ENCODE results near the gene RASA3. TPM values are rescaled to one million over a fixed set of nuclear protein-coding genes. Genes with fewer than 3 reads are reported as not detected.

Gene RASA3
- total RNA-seq, 2 experiments from 2014 or later: 3.6 to 17.9 TPM

GRCh38 chr13:114151565-114152284 is 19.3 kb upstream of the RASA3 start:
- POLR2A ChIA-PET: no interaction called here
- no peak for TF ChIP-seq EZH2phosphoT487 (IDR thresholded peaks at IDR 0.05; ENCODE audit: borderline replicate concordance, low read depth, low read length)
- TF ChIP-seq CTCF (conservative IDR thresholded peaks at IDR 0.05; ENCODE audit: low read length): no peak
- Histone ChIP-seq H3K9me3 (ENCODE audit: low read length) (no peaks in the 10 kb centered on the region), H3K79me2 (ENCODE audit: insufficient read depth, low read depth, low read length) (no peaks in the 10 kb centered on the region), H3K27ac (ENCODE audit: low read depth, low read length, poor library complexity, severe bottlenecking) (no peak overlapping the region), H3K36me3 (ENCODE audit: insufficient read depth, low read length) (no peaks in the 10 kb centered on the region), H3K4me2 (ENCODE audit: low read length) (no peak overlapping the region), H3K4me1 (ENCODE audit: insufficient read depth, low read length, poor library complexity, severe bottlenecking) (peaks cover 5% of the 10 kb centered on the region), H3K4me3 (ENCODE audit: low read depth, low read length, poor library complexity, severe bottlenecking) (no peak overlapping the region), H3K9me2 (ENCODE audit: insufficient read depth, low read length) (no peaks in the 10 kb centered on the region), H2AFZ (ENCODE audit: low read length) (no peak overlapping the region), H4K20me1 (ENCODE audit: insufficient read depth, low read length) (no peaks in the 10 kb centered on the region)
- BruUV-seq (replicated peaks): no TSS peak
- no peak for DNase-seq (ENCODE audit: low spot score)
- CTCF ChIA-PET (ENCODE audit: unreplicated experiment): no interaction called here
- intact Hi-C loops (cut with micrococcal nuclease; ENCODE audit: unreplicated experiment): no loop called here

- ChIA-PET POLR2A (no interaction called here), CTCF (ENCODE audit: unreplicated experiment) (no interaction called here)
- no peak overlapping the region for H2AFZ ChIP-seq (ENCODE audit: low read length)
- H3K4me2 ChIP-seq (ENCODE audit: low read length): no peak overlapping the region
- intact Hi-C loops (cut with micrococcal nuclease; ENCODE audit: unreplicated experiment): no loop called here
- no peak for DNase-seq (ENCODE audit: low spot score)
- peaks cover 5% of the 10 kb centered on the region for H3K4me1 ChIP-seq (ENCODE audit: insufficient read depth, low read length, poor library complexity, severe bottlenecking)
- H3K4me3 ChIP-seq (ENCODE audit: low read depth, low read length, poor library complexity, severe bottlenecking): no peak overlapping the region
- no peaks in the 10 kb centered on the region for H3K79me2 ChIP-seq (ENCODE audit: insufficient read depth, low read depth, low read length)
- H4K20me1 ChIP-seq (ENCODE audit: insufficient read depth, low read length): no peaks in the 10 kb centered on the region
- TF ChIP-seq CTCF (conservative IDR thresholded peaks at IDR 0.05; ENCODE audit: low read length) (no peak), EZH2phosphoT487 (IDR thresholded peaks at IDR 0.05; ENCODE audit: borderline replicate concordance, low read depth, low read length) (no peak)
- no peak overlapping the region for H3K27ac ChIP-seq (ENCODE audit: low read depth, low read length, poor library complexity, severe bottlenecking)
- BruUV-seq (replicated peaks): no TSS peak
- H3K9me3 ChIP-seq (ENCODE audit: low read length): no peaks in the 10 kb centered on the region
- H3K9me2 ChIP-seq (ENCODE audit: insufficient read depth, low read length): no peaks in the 10 kb centered on the region
- H3K36me3 ChIP-seq (ENCODE audit: insufficient read depth, low read length): no peaks in the 10 kb centered on the region
Measured at GRCh38 chr13:114151031-114151430, 18.6 kb upstream of the RASA3 start.
